GM18873 (cell line): Measurements from ENCODE around the gene ZBTB34.
A peak's percentile ranks its signal among the peaks of the same experiment; 100 is the strongest.

Experiments
- ATAC-seq: cut with Tn5 transposase; IDR thresholded peaks from one replicate; pipeline ENCODE4 v1.9.1; 2021; ENCODE audit warnings: mild to moderate bottlenecking, moderate library complexity, moderate number of reproducible peaks; ENCODE audit not compliant: unreplicated experiment, low FRiP score

Gene ZBTB34

DNA sequence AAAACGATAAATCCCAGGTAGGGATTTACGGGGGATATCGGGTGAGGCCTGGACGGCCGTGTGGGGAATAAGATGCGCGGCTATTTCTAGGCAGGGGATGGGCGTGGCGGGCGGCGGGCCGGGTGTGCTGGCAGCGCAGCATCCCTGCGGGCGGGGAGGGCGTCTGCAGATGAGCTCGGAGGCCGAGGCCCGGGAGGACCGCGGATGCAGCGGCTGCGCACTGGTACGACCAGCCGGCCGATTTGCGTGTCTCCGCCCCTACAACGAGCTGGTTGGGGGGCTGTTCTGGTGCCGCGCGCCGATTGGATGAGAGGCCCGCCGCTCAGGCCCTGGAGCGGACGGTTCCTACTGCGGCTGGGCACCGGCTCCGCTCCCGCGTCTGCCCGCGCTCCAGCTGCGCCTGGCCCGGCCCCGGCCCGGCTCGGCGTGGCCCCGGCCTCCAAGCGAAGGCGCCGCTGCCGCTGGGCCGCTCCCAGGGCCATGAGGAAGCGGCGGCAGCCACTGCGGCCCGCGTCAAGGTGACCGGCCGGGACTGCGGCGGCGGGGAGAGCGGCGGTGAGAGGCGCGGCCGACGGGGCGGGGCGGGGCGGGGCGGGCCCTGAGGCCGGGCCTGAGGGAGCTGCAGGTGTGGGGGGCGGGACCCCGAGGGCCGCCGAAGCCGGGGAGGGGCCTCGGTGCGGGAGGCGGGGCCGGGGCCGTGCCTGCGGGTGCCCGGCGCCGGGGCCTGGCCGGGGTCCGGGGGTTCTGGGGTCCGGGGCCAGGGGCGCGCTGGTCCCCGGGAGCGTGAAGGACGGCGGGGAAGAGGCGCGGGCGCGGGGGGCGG, 54.2 kb downstream of the ZBTB34 start, which contains the start of gene RALGPS1:
Gene RALGPS1 (plus strand): TSS at position 325 of the 823 bp plus-strand sequence. CDS start 47,508 bp downstream, outside the sequence.
- ATAC-seq, result peak; percentile 91

DNA sequence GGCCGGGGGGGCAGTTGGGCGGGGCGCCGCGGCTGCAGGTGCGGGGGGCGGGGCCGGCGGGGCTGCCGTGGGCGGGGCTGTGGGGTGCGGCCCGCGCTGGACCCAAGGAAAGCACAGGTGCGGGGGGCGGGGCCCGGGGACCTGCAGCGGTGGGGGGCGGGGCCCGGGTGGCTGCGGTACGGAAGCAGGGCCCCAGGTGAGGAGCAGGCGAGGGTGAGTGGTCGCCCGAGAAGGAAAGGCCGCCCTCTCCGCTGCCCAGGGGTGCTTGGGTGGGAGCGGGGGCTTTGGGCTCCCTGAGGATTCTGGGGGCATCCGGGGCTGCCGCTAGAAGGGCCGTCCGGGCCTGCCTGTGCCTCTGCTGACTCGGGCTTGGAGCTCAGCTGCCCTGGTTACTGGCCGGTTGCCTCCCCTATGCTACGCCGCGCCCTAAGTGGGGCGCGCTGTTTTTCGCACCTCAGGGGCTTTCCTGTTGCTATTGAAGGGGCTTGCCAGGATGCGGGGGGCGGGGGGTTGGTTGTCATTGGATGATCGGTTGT, 54.9 kb downstream of the ZBTB34 start:
- ATAC-seq, result no peak

DNA sequence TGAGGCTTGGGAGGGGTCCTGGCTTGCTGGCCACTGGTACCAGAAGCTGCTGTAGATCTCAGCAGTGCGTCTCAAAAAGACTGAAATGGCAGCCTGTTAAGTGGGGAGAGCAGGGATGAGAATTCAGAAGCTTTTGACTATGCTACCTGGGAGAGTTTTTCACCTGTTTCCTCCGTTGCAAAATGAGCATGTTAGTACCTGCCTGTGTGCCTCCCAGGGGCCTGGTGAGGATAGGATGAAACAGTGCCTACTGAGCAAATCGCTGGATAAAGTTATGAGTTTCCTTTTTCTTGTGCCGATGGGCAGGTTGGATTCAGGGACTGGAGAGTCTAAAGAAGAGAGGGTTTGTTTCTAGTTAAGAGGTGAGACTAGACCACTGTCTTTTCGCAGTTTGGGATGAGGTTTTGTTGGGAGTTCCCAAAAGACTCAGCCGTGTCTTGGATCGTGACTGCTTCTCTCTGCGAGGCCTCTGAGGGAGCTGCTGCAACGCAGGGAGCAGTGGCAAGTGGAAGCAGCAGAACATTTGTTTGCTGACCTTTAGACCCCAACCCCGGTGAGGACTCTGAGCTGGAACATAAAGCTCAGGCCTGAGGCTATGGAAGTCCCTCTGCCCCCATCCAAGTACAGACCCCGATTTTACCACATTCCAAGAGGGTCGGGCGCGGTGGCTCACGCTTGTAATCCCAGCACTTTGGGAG, 55.6 kb downstream of the ZBTB34 start:
- ATAC-seq, result no peak

DNA sequence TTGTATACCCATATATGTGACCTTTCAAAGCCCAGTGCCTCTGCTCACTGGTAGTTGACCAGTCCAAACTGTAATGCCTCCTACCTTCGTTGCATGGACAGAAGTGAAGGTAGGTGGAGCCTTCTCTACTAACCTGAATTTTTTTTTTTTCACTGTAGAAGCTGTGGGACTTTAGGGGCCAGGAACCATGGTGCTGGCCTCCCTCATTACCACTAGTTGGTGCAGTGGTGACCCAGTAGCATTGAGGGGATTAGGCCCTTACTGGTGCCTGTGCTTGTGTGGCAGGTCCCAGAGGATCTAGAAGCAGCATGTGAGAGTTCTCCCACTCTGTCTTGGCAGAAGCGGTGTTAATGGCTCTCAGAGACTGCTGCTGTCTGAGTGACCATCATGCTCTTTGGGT, 56.5 kb downstream of the ZBTB34 start:
- ATAC-seq, result no peak

DNA sequence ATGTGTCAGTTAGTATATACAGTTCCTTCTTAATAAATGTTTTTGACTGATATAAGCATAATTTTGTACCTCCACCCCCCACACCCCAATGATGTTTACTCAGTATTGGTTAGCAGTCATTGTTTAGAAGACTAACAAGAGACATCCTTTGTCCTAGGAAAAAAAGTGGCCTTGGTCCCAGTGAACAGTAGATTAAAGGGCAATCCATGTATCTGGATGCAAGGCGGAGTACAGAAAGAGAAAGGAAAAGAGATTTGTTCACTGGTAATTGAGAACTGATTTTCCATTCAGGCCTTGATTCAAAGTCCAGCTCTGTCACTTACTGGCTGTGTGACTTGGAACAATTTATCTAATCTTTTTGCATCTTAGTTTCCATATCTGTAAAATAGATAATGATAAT, 58.8 kb downstream of the ZBTB34 start:
- ATAC-seq, result no peak

DNA sequence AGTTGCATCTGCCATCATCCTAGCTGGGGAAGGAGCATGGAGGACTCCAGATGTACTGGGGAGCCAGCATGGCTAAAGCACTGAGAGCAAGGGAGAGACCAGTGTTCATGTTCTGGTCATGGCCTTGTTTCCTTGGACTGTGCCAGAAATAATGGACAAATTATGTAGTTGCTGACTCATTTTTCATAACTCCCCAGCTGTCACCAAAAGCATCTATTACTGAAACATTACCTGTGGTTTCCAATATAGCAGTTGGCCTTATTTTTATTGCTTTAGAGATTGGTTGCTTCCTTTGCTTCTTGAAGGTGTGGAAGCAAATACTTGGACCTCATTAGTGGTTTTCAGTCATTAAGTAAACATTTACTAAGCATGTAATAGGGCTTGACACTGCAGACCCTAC, 65.4 kb downstream of the ZBTB34 start:
- no peak for ATAC-seq

DNA sequence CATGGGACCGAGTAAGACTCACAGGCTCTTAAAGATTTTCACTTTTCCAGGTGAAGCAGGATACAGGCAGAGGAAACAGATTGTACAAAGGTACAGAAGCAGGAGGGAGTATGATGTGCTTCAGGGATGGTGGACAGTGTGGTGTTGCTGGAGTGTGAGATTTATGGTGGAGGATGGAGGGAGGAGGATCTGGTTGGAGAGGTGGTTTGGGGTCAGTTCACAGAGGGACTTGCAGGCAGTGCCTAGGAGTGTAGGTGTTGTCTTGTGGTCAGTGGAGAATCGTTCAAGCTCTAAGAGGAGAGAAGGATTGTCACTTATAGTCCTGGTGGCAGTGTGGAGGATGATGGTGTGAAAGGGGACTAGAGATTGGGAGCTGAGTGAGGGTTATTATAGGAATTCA, 65.9 kb downstream of the ZBTB34 start:
- ATAC-seq, result no peak

DNA sequence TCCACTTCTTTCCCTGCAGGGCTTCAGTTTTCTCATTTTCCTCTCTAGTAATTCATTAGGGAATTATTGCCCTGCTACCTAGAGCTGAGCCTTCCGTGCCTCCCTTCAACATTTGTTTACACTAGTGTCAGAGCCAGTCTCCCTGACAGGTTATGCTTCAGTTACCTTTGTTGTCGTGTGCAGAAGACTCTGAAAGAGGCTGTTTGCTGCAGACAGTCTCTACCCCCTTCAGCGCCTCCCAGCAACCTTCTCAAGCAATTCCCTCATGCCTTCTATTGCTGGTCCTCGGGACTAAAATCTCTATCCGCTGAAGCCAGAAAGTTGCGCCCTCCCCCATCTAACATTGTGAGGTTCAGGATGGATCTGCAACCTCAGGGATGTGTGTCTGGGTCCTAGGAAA, 67.0 kb downstream of the ZBTB34 start:
- ATAC-seq, result no peak

DNA sequence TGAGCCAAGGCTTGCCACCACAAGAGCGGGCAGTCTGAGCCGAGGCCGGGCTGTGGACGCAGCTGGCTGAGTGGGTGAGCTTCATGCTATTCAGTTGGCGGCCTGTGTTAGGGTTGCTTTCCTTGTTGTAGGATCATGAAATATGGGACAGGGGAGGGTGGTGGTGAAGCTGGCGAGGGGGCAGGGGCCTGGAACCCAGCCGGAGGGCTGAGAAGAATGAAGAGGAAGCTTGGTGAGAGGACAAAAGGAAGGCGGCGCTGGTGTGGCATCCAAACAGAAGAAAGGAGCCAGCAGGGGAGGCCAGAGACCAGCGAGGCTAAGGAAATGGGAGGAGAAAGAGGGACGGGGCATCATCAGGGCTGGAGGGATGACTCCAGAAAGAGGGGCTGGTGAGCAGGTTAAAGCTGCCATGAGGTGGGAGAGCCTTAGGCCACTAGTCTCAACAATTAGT, 72.5 kb downstream of the ZBTB34 start:
- no peak for ATAC-seq

DNA sequence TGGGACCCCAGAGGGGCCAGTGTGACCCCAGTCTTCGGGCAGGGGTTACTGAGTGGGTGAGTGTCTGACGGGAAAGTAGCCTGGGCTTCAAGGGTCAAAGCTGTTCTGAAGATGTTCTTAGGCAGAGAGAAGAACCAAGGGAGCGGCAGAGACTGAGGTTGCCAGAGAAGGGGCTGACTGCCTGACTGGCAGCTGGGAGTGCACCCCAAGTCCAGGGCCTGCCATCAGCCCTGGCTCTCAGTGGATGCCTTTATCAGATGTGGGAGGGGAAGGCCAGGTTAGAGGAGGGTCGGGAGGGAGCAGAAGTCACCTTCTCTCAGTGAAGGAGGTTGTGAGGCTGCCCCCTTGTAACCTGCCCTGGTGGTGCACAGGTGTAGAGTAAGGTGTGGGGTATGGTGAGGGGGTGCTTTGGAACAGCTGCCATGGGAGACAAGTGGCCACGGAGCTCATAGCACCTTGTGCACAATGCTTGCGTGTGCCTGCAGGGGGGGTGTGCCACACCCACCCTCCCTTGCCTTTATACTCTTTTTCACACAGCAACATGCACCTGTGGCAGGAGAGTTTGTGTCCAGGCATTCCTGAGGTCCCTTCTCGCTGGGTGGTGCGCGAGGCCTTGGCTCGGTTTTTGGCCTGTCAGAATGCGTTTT, 73.0 kb downstream of the ZBTB34 start:
- no peak for ATAC-seq

DNA sequence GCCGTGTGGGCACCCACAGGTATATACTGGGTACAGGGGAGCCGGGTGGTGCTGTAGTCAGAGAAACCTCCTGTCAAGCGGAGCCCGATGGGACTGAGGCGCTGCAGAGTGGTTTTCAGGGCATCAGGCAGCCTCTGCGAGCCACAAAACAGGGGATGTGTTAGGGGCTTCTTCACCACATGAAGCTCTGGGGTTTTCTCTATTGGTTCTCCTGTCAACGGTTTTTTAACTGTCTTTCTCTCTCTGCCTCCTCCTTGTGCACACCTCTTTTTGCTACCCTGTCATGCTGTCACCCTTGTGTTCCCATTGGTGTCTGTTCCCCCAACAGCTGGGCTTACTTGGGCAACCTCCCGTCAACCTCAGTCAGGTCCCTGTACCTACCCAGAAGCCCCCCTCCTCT, 74.0 kb downstream of the ZBTB34 start:
- ATAC-seq, result no peak
